Epidermal melanocyte (primary cell): ENCODE data around the gene SOX13.
A peak's percentile ranks its signal among the peaks of the same experiment; 100 is the strongest.

ENCODE experiments used
- DNase-seq: peaks from one replicate; pipeline ENCODE4 v3.0.0; 2011; ENCODE audit warnings: low spot score; ENCODE audit not compliant: insufficient read length

SOX13 gene

GRCh38 chr1:204105131-204105515 is 32.2 kb downstream of the SOX13 start:
- no peak for DNase-seq

- DNase-seq: no peak
These were observed 33.9 kb downstream of the SOX13 start for GRCh38 chr1:204106825-204107224.

- DNase-seq: no peak
These were observed 35.0 kb downstream of the SOX13 start for GRCh38 chr1:204107892-204108291.

DNA sequence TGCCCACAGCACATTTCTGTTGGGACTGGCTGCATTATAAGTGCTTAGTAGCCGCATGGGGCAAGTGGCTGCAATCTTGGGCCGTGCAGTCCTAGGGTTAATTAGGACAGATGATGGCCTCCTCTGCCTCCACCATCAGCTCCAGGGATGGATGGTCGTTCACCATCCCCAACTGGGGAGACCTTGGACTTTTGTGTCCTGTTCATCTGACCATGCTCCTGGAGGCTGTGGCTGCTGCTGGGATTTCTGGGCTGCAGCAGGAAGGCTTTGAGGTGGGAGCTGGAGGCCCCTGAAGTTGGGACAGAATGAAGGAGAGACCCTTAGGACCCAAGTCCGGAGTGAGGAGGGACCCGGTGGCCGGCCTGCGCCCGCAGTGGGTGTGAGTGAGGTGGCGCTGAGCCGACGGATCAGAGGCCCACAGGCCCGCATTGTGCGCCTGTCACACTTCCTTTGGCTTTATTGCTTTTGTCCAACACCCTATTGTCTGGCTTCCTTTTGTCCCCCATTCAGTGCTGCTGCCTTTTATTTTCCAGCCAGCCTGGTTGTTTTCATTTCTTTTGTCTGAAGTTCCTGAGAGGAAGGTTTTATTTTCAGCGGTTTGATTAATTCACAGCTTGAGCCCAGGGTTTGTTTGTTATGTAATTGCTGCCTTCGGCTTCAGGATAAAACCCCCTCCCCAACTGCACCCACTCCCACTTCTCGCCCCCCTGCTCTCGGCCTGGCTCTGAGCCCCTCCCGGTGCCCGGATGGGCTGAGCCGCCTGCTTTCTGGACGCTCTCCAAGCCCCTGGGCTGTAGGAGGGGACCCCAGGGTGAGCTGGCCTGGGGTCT is 35.6 kb downstream of the SOX13 start:
- DNase-seq: no peak

GRCh38 chr1:204110894-204111633 is 38.1 kb downstream of the SOX13 start:
- DNase-seq: no peak

- DNase-seq: no peak
These were observed 40.2 kb downstream of the SOX13 start for GRCh38 chr1:204112876-204113730.

DNA sequence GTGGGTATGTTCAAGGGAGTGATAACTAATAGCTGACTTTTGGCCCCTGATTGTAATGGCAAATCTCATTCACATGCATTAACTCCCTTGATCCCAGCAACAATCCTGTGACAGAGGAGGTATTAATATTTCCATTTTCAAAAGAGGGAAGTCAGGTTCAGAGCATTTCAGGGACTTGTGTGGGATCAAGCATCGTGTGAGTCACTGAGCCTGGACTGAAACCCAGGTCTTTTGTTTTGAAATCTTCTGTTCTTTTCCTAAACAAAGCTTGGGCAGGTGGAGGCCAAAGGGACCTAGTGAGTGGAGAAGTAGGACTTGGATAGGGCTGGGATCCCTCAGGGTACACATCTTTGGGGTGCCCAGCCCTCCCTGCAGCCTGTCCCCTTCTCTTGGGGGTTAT is 41.0 kb downstream of the SOX13 start:
- no peak for DNase-seq

GRCh38 chr1:204114606-204115005 is 41.7 kb downstream of the SOX13 start:
- DNase-seq: peak; percentile 69

DNA sequence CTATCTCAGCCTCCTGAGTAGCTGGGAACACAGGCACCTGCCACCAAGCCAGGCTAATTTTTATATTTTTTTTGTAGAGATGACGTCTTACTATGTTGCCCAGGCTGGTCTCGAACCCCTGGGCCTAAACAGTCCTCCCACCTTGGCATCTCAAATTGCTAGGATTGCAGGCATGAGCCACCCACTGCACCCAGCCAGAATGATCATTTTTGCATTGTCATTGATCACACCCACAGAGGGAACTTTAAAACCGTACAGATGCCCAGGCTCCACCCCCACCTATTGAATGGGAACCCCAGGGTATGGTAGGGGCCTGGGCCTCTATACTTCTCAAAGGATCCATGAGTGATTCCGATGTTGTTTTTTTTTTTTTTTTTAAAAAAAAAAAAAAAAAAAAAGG is 42.2 kb downstream of the SOX13 start:
- DNase-seq: no peak

DNA sequence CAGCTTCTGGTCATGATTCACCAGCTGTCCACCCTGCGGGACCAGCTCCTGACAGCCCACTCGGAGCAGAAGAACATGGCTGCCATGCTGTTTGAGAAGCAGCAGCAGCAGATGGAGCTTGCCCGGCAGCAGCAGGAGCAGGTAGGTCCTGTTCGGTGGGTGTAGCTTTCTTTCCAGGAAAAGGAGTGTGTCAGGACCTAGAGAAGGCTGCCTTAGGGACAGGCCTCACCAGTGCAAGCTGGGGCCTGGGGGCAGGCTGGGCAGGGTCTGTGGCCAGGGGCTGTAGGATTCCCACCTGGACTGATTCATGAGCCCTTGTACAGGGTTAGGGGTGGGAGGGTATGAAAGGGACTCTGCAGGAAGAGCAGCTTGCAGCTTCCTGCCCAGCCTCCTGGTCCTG is 43.6 kb downstream of the SOX13 start:
- DNase-seq: no peak

- DNase-seq: no peak
These were observed 49.1 kb downstream of the SOX13 start for GRCh38 chr1:204121840-204122555.

DNA sequence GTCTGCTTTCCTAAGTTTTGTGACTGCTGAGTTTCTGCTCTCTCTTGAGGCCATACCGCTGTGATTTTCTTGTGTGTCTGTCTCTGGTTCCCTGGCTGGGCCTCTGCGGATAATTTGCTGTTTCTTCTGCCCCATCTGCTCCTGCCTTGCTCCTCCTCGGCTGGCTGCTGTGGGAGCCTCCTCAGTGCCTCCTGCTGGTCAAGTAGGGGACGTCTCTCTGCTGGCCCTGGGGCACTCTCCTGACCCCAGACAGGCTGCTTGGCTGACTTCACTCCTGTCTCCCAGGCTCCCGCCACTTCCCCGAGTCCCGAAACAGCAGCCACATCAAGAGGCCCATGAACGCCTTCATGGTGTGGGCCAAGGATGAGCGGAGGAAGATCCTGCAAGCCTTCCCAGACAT is 50.5 kb downstream of the SOX13 start:
- no peak for DNase-seq

GRCh38 chr1:204124639-204125038 is 51.7 kb downstream of the SOX13 start:
- DNase-seq: no peak

GRCh38 chr1:204125759-204126351 is 52.9 kb downstream of the SOX13 start:
- DNase-seq: no peak

- no peak for DNase-seq
These were observed 53.5 kb downstream of the SOX13 start for GRCh38 chr1:204126386-204126785.

DNA sequence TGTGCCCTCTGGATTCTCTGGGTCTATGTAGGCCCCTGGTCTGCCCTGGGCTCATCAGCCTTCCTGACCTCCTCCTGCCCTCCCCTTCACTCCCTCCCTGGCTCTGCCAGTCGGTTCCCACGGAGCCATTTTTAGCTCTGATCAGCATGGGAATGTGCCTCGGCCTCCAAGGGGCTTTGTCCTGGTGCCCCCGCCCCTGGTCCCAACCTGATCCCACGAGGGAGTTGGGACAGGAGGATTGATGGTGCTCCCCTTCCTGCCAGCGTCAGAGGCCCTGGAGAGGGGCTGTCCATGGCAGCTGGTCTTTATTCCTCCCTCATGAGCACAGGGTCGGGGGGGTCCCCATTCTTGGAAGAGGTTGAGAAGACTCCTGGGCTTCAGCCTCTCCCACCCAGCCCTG is 54.0 kb downstream of the SOX13 start:
- DNase-seq: no peak

- peak; percentile 88 for DNase-seq
These were observed 54.8 kb downstream of the SOX13 start for GRCh38 chr1:204127597-204128242.

GRCh38 chr1:204128464-204128963 is 55.6 kb downstream of the SOX13 start:
- no peak for DNase-seq

- peak; percentile 88 for DNase-seq
These were observed 56.3 kb downstream of the SOX13 start for GRCh38 chr1:204128964-204129896.
